NCI-H1930 (cell line): ENCODE results near the gene DCTN2.
A peak's percentile ranks its signal among the peaks of the same experiment; 100 is the strongest.

Experiments used
- DNase-seq, 2 experiments: peaks; one replicate each; lab custom pipeline; 2025; lab: John Stamatoyannopoulos, UW

The DCTN2 gene

GRCh38 chr12:57549909-57550640 lies 3.1 kb upstream of the DCTN2 start, which contains the start of gene KIF5A:
KIF5A (plus strand) TSS chr12:57550044; CDS start chr12:57550272, 228 bp downstream.
- peak; percentile 57 to 71 for DNase-seq

GRCh38 chr12:57549203-57549908 lies 2.4 kb upstream of the DCTN2 start:
- DNase-seq: no peak

DNA sequence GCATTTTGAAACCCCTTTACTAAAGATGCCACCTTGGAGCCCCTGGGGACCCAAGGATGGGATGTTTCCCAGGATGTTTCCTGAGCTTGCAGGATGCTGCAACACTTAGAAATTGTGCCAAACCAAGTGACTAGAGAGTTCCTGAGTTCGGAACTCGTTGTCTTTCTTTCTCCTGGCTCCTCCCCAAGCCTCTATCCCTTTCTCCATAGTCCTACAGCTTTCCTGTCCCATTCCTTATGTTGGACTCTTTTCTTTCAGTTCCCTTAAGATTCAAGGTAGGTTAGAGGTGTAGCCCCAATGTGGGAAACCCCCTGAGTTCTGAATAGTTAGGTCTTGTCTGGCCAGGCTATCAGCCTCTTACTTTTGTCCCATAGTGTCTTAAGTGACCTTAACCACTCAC lies 1.5 kb upstream of the DCTN2 start:
- no peak for DNase-seq

GRCh38 chr12:57548013-57548315 lies 972 bp upstream of the DCTN2 start:
- no peak for DNase-seq

GRCh38 chr12:57547288-57548012 lies 458 bp upstream of the DCTN2 start:
- DNase-seq: no peak

DNA sequence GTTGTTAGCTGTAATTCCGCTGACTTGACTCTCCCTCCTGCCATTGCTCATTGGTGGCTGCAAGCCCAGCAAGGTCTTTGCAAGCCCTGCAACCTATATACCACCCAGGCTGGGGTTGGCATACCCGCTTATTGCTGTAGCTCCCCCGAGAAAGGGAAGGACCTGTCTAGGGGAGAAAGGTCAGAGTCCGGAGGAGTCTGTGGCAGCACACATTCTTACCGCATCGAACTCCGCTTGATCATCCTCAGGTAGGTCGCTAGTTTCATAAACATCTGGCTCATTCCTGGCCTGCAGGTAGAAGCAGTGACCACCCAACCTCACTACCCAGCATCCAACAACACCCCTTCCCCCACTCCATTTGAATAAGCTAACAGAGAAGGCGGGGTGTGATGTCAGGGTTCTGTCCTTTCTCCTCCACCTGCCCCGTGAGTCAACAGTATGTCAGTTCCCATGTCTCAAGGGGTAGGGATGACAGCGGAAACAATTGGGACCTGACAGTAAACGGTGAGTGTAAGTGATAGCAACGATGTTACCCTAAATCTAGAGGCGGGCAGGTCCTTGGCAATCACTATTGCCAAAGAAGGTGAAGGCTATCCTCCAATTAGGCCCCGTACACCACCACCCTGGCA lies 1.1 kb downstream of the DCTN2 start:
- no peak for DNase-seq

GRCh38 chr12:57543581-57543980 lies 3.4 kb downstream of the DCTN2 start:
- DNase-seq: no peak

DNA sequence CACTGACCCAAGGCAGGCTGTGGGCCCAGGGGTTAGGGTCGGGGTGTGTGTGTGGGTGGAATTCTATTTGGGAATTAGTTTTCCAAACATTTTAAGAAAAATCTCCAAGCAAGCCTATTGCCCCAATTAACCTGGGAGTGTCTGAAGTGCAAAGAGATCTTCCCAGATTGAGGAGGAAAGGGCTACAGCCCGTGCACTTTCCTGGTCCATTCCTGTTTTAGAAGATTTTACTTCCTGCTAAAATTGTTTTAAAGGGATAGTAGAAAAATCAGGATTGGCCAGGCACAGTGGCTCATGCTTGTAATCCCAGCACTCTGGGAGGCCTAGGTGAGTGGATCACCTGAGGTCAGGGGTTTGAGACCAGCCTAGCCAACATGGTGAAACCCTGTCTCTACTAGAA lies 5.3 kb downstream of the DCTN2 start:
- no peak for DNase-seq

DNA sequence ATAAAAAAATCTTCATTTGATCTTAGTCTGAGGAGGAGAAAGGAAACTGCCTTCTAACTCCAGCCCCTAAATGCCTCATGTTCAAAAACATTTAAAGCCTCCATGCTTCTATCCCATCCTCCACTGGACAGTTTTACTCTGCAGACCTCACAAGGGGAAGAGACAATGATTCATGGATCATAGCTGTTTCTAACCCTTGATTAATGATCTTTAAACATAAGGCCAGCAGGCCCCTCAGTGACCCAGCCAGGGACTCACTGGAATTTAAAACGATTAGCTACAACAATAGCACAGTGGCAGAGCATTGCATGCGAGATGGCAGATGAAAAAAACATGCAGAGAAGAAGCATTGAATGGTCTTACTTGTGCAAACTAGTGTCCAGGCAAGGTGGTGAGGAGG lies 6.0 kb downstream of the DCTN2 start:
- DNase-seq: no peak

DNA sequence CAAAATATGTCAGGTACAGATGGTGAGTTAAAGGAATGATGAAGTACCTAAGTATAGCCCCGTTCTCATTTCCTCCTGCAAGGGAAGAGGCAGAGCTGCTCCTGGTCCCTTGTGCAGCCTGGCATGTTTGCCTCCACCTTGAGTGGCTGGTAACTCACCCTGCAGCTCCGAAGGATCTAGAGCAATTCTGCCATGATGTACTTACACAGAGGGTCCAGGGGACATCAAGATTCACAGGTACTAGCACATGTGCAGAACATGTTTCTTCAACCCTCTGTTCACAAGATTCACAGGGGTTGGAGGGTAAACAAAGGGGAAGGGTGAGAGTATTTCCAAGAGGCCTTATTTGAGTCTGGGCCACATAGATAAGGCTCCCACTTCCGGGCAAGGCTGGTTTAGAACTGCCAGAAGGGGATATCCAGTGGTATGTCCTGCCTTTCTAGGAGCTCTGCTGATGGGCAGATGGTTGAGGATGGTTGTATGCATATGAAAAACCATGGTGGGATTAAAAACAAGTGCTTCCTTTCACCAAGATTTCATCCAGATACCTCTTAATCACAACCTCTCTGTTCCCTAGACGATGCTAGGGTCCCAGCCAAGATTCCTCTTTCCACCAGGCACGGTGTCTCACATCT lies 7.7 kb downstream of the DCTN2 start:
- DNase-seq: no peak

DNA sequence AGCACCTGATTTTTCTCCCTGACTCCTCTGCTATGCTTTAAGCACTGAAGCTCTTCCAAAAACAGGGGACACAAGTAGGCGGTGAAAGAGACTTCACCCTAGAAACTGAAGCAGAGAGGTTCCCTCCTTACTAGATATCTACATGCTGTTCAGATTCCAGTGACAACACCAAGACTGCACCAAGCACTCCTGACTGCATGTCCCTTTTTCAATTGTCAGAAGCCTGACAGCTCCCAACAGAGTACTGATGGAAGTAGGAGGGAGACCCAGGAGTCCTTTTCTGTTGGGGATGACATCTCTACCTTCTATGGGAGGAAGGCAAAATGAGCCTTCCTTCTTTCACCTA lies 10.4 kb downstream of the DCTN2 start:
- DNase-seq: no peak

DNA sequence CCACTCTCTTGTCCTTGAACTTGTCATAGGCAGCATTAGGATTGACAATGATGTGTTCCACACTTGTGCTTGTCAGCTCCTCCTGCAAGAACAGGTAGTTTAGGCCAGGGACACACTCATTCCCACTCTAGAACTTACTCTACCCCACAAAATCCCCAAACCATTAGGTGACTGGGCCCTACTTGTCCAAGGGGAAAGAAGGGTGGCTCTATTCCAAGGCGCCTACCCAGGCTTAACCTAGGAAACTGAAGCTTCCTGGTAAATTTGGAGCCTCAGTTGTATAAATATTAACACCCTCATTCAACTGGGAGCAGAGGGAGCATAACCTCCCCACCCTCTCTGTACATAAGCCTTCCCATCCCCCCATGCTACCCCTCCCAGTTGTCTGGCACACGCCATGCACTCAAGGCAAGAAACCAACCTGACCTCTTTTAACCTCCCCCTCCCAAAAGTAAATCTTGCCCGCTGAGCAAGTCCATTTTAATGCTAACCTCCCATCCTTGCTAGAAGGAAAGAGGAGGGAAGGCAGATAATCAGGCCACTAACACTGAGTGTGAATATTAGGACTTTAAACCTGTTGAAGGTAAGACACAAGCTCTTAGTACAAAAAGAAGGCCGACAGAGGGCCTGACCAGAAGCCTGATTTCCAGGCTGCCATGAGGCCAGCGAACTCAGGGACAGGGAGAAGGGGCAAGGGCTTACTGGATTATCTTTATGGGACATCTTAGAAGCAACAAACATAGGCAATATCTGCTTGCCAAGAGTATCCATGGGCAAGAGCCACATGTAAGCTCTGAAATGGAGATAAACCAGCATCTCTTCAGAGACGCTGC lies 11.0 kb downstream of the DCTN2 start:
- DNase-seq: no peak

- no peak for DNase-seq
Observed at GRCh38 chr12:57534991-57535543, 11.9 kb downstream of the DCTN2 start.

DNA sequence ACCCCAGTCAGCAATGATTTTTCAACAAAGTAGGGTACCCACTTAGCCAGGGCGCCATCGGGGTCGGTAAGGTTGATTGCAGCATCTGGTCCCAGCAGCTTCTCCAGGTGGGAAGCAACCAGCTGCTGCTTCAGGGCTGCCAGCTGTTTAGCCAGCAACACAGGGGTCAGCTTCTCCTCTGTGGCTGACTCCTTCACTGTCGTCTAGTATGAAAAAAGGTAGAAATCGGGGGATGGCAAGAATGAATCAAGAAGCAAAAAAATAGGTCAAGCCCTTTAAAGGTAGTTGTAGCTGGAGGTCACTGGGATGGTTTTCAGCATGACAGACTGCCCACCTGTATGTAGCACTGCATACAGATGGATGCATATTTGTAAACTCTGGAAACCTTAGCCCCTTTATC lies 12.7 kb downstream of the DCTN2 start:
- DNase-seq: no peak

DNA sequence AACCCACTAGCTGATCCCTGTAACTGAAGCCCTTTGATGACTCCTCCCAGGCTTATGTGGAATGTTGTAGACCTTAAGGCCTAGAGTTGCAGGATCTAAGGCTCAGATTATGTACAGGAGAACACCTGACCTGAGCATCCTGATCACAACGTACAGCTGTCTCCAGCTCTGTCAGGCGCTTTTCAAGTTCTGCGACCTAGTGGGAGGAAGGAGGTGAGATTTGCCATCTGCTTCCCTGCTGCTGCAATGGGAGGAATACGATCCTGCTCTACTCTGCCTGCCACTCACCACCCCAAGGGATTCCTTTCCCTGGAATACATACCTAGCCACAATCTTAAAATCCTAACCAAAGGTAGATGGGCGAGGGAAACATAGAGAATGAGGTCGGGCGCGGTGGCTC lies 13.9 kb downstream of the DCTN2 start:
- DNase-seq: no peak

GRCh38 chr12:57531836-57532235 lies 15.2 kb downstream of the DCTN2 start:
- no peak for DNase-seq

DNA sequence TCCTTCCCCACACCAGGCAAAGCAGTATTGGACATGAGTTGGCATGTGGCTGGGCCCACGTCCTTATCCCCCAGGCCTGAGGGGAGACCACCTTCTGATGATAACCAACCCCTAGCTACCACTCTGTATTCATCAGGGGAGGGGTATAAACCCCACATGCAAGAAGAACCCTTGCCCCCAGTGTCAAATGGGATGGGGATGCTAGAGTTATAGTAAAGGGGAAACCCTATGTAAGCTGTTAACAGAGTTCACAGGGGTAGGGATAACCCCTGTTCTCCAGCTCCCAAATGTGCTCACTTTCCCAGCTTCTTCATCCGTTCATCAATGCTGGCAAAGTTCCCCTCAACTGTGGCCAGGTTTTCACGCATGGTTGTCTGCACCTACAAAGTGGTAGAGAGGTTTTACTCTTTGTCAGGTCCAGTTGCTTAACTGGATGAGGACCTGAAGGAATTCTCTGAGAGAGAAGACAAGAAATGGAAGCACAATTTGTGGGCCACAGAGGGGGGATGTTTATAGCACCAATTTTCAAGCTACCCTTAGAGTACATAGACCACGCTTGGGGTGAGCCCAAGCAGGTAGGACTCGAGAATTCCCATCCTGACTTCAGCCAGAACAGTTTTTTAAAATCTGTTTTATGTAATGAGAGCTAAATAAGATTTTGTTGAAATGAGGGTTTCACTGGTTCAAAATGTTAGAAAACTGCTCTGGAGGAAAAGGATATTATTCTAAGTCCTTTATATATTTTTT lies 16.4 kb downstream of the DCTN2 start:
- DNase-seq: no peak

DNA sequence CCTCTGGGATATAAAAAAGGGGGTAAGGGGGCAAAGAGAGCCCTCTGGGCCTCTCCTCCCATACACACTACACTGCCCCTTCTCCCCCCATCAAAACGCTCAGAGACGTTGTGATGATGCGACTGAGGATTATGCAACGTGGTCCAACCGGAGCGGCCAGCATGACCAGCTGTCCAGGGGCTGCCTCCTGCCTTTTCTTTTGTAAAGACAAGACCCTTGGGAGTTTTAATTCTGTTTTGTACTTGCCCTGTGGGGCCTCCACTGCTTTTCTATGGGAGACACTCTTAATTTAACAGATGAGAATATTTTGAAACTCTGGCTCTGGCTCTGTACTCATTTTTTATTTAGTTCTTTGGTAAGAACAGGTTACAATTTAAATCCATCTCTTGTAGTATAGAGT lies 17.2 kb downstream of the DCTN2 start:
- no peak for DNase-seq

DNA sequence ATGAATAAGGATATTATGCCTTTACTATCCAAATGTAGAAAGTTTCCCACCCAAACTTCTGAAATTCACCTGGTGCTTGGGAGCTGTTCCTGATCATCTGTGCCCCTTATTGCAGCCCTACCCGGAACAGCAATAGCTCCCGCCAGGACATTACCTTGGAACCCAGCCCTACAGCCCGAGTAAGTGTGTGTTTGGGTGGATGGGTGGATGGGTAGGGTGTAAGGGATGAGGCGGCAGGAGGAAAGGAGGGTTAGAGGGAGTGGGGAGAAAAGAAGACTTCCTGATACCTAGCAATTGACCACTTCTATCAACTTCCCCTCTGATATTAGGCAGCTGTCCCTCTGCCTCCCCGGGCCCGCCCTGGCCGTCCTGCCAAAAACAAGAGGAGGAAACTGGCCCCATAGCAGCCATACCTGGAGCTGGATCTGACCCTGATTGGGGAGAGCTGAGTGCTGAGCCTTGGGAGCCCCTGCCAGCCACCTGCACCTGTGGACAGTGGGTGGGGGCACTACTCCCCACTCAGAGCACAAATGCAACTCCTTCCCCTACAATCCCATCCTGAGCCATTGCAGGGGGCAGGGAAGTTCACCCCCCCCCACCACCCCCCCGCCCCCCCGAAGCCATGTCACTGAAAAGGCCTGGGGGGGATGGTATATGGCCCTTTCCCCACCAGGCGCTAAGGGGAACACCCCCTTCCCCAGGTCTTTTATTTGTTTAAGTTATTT lies 18.0 kb downstream of the DCTN2 start:
- DNase-seq: no peak

DNA sequence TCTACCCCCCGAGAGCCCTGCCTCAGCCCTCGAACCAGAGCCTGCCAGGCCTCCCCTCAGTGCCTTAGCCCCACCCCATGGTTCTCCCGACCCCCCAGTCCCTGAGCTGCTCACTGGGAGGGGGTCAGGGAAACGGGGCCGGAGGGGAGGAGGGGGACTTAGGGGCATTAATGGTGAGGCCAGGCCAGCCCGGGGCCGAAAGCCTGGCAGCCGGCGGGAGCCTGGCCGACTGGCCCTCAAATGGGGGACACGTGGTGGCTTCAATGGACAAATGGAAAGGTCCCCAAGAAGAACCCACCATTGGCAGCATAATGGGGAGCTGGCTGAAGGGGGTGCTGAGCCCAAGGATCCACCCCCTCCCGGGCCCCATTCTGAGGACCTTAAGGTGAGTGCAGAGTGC lies 18.8 kb downstream of the DCTN2 start:
- DNase-seq: no peak
